ENCODE measurements around the gene SMG5.

DNA sequence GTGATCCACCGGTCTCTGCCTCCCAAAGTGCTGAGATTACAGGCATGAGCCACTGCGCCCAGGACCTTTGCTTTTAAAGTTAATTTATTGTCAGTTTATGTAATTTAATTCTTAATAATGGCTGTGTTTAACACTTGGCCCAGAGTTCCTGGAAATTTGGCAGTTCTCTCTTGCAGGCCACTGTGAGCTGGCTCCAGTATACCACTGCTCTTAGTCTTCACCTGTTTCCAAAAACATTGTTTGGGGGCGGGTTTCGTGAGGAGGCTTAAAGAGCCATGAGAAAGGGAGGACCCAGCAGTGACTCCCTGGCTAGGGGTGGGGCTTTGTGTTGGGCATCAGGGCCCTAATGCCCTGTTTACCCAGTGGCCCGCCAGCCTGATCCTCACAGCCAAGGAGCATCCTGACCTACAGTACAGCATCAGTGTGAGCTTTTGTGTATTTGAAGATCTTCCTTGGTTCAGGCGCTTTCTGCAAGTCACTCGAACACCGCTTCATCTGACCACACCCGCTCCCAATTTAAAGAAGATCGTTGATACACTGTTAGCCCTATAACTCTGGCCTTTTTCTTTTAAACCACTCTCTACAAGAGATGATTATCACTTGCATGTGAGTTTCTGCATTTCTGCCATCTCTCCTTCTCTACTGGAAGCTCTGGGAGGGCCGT lies 52.7 kb downstream of the SMG5 start:
- TF ChIP-seq, protein P1, sequence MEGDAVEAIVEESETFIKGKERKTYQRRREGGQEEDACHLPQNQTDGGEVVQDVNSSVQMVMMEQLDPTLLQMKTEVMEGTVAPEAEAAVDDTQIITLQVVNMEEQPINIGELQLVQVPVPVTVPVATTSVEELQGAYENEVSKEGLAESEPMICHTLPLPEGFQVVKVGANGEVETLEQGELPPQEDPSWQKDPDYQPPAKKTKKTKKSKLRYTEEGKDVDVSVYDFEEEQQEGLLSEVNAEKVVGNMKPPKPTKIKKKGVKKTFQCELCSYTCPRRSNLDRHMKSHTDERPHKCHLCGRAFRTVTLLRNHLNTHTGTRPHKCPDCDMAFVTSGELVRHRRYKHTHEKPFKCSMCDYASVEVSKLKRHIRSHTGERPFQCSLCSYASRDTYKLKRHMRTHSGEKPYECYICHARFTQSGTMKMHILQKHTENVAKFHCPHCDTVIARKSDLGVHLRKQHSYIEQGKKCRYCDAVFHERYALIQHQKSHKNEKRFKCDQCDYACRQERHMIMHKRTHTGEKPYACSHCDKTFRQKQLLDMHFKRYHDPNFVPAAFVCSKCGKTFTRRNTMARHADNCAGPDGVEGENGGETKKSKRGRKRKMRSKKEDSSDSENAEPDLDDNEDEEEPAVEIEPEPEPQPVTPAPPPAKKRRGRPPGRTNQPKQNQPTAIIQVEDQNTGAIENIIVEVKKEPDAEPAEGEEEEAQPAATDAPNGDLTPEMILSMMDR (IDR thresholded peaks at IDR 0.05), result no peak
- no peak for TF ChIP-seq EP300 (IDR thresholded peaks at IDR 0.05)

Measured in tibial nerve (tissue), 4 donors.